Upper lobe of left lung (tissue), 4 donors: ENCODE measurements around the gene CALR3.

ENCODE experiments used
- CTCF ChIP-seq, 6 experiments: fragments of 450-650 bp in 4 of 6; fragments of 200-600 bp in 2 of 6; sonication (generic) in 2 of 6; IDR thresholded peaks; one replicate each; pipeline ENCODE4 v1.5.1; 2016 to 2019; ENCODE audit warnings: antibody characterized with exemption in 6 of 6
- EP300 ChIP-seq, 4 donors: sonication (generic); formaldehyde crosslinking; IDR thresholded peaks; one replicate each; pipeline ENCODE4 v1.5.1; 2017; ENCODE audit warnings: antibody characterized with exemption in 4 of 4, control low read depth in 2 of 4
- POLR2A ChIP-seq, 4 donors: fragments of 450-650 bp; IDR thresholded peaks; one replicate each; pipeline ENCODE4 v1.5.1; 2016 to 2017; ENCODE audit warnings: antibody characterized with exemption in 4 of 4, mild to moderate bottlenecking in 2 of 4
- POLR2AphosphoS5 ChIP-seq, 2 donors: sonication (generic); formaldehyde crosslinking; IDR thresholded peaks; one replicate each; pipeline ENCODE4 v1.5.1; 2017; ENCODE audit warnings: antibody characterized with exemption in 2 of 2

- TF ChIP-seq CTCF (IDR thresholded peaks at IDR 0.05): no peak
- no peak for TF ChIP-seq EP300 (IDR thresholded peaks at IDR 0.05)
- no peak for TF ChIP-seq POLR2A (IDR thresholded peaks at IDR 0.05)
- no peak for TF ChIP-seq POLR2AphosphoS5 (IDR thresholded peaks at IDR 0.05)
Observed at GRCh38 chr19:16509141-16510061, 13.4 kb upstream of the CALR3 start.
